SK-N-SH treated with all-trans-retinoic acid at 6 μM for 48 hours (cell line): ENCODE data around the gene EPDR1.

ENCODE experiments used
- OSR1 ChIP-seq: fragments of 250-450 bp; sonication (Bioruptor Pico); IDR thresholded peaks from 2 replicates; pipeline ENCODE4 v1.8.0; 2022; ENCODE audit warnings: moderate library complexity, mild to moderate bottlenecking, inconsistent platforms
- TSHZ2 ChIP-seq: fragments of 250-450 bp; sonication (Bioruptor Pico); IDR thresholded peaks from 2 replicates; pipeline ENCODE4 v1.5.0; 2020; ENCODE audit warnings: mild to moderate bottlenecking, moderate library complexity

- TF ChIP-seq OSR1 (CRISPR knock-in tag) (no peak), TSHZ2 (no peak)
Observed at GRCh38 chr7:37933018-37933566, 12.7 kb downstream of the EPDR1 start.
